Fibroblast of skin of right biceps (primary cell): ENCODE data around the gene CCDC201.
"Not testable (repeated sequence)": the region's sequence is repeated elsewhere in the genome, so short reads cannot be mapped to it uniquely, and the experiment has no call there.

Experiments
- DNase-seq: peaks from one replicate; pipeline ENCODE4 v3.0.0-alpha.2; 2013

The CCDC201 gene

GRCh38 chr7:45813771-45814170 lies 59.1 kb downstream of the CCDC201 start:
- DNase-seq, result not testable (repeated sequence)

GRCh38 chr7:45812946-45813345 lies 59.9 kb downstream of the CCDC201 start:
- DNase-seq, result no peak

GRCh38 chr7:45811652-45812234 lies 61.1 kb downstream of the CCDC201 start:
- not testable (repeated sequence) for DNase-seq

- not testable (repeated sequence) for DNase-seq
Observed at GRCh38 chr7:45810451-45811005, 62.4 kb downstream of the CCDC201 start.
